T-helper 2 cell treated with Interferon-gamma antibody and Interleukin-4, amounts not matched to agents 100 ng/mL and 5 ng/mL, for 36 hours (primary cell): ENCODE results near the gene FAM131C. TPM values are rescaled to one million over a fixed set of nuclear protein-coding genes. Genes with fewer than 3 reads are reported as not detected.
"Not testable (repeated sequence)": the region's sequence is repeated elsewhere in the genome, so short reads cannot be mapped to it uniquely, and the experiment has no call there.

Experiments used
- intact Hi-C: fragments of 100-400 bp; cut with micrococcal nuclease; formaldehyde crosslinking; loops from one replicate; pipeline ENCODE4 v1.15.1; 2023
- total RNA-seq: library from RNA; stranded (reverse); gene quantifications from 2 replicates; pipeline ENCODE4 v1.2.3, GENCODE V29; 2022

FAM131C gene
- total RNA-seq, 1 donor from 2014 or later, result 0.45 TPM

- intact Hi-C loops, result no loop called here
Measured at GRCh38 chr1:16042096-16042495, 31.4 kb downstream of the FAM131C start.

DNA sequence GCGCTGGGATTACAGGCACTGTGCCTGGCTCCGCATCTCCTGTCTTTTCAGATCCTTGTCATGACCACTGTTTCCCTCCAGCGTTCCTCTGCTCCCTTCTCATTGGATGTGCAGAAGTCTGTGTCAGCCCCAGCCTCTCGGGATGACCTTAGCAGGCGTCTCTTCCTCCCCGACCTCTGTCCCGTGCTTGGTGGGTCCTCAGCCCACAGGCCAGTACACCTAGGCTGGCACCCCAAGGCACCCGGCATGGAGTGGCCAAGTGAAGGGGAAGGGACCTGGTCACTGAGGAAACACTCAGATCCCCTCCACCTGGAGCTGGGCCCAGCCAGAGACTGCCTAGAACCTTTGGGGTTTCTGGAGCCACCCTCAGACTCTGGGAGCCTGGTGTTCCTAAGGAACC is 32.3 kb downstream of the FAM131C start:
- intact Hi-C loops, result no loop called here

DNA sequence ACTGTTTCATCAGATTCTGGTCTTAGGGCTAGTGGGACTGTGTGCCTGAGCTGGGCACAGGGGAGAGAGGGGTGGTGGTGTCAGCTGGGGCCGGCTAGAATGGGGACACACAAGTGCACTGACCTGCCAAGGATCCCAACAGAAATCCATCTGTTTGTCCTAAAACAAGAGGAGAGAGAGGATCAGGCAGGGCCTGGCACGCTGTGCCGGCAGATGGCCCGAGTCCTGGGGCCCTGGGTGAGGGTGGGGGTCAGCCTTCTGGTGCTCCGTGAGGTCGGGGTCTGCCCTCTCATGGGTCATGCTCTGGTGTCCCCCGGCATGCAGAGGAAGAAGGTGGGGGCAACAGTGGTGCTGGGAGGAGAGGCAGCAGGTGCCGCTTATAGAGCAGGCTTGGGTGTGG is 33.6 kb downstream of the FAM131C start:
- intact Hi-C loops, result not testable (repeated sequence)

DNA sequence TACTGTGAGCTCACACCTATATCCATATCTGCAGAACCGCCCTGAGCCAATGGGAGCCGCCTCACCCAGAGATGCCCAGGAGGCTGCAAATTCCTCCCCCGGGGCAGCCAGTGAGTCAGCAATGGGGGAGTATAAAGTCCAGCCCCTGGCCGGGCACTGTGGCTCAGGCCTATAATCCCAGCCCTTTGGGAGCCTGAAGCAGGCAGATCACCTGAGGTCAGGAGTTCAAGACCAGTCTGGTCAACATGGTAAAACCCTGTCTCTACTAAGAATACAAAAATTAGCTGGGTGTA is 34.9 kb downstream of the FAM131C start:
- intact Hi-C loops, result no loop called here

GRCh38 chr1:16036461-16036860 is 37.0 kb downstream of the FAM131C start:
- intact Hi-C loops, result not testable (repeated sequence)

- intact Hi-C loops, result loop anchor here (2.0 kb wide), 1 partner anchor 24 kb away; no protein-coding TSS in a partner anchor
Measured at GRCh38 chr1:16033103-16033632, 40.3 kb downstream of the FAM131C start.

DNA sequence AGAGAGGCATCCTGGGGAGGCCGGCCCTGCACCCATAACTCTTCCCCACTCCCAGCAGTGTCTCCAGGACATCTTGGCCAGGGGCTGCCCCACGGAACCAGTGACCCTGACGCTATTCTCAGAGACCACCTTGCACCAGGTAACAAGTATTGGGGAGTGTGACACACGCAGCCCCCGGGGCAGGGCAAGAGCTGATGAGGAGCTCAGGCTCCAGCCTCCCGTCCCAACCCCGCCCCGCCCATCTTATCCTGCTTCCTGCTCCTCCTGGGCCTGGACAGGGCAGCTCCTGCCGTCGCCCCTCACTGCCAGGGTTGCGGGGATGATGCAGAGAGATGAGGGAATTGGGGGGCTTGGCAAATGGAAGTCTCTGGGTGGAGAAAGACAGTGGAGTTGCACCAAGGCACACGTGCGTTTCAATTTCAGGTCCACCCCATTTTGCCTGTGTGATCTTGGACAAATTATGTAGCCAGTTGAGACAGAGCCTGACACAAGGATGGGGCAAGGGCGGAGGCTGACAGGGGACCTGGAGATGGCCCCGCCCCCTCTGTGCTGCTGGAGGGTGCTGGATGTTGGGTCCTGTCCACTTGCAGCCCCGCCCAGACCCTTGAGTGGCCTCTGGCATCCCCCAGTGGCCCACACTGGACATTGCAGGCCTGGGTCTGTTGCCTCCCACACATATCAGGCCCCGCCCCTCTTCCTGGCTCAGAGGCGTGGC is 40.9 kb downstream of the FAM131C start:
- intact Hi-C loops, result loop anchor here (2.0 kb wide), 1 partner anchor 24 kb away; no protein-coding TSS in a partner anchor

DNA sequence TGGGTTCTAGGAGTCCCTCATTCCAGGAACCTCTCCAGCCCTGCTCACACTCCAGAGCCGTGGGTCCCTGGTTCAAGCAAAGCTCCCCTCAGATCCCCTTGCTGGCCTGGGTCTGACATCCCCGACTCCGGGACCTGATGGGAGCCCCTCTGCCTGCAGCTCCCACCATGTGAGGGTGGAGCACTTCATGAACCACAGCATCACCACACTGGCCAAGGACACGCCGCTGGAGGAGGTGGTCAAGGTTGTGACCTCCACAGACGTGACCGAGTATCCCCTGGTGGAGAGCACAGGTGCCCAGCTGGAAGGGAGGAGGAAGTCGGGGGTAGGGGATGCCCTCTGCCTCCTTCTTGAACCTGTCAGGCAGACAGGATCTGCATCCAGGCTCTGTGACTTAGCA is 41.9 kb downstream of the FAM131C start:
- intact Hi-C loops, result no loop called here

DNA sequence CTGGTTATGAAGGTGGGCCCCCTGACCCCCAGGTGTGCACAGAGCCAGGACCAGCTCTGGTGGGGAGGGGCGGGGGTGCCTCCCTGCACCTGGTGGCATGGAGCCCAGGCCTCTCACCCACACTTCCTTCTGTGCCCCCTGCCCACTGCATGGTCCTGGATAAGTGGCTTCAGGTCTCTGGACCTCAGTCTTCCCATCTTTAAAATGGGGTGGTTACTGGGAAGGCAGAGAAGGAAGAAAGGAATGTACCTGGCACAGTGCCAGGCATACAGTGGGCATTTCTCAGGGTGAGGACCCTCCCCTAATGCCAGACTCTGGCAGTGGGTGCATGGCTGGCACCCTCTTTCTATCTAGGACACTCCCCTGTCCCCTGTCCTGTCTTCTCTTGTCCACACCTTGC is 44.2 kb downstream of the FAM131C start:
- intact Hi-C loops, result no loop called here

GRCh38 chr1:16029003-16029268 is 44.5 kb downstream of the FAM131C start:
- intact Hi-C loops, result not testable (repeated sequence)

- intact Hi-C loops, result no loop called here
Measured at GRCh38 chr1:16028237-16029002, 45.0 kb downstream of the FAM131C start.

- intact Hi-C loops, result no loop called here
Measured at GRCh38 chr1:16026723-16027484, 46.5 kb downstream of the FAM131C start.

GRCh38 chr1:16026302-16026701 is 47.1 kb downstream of the FAM131C start:
- intact Hi-C loops, result not testable (repeated sequence)

DNA sequence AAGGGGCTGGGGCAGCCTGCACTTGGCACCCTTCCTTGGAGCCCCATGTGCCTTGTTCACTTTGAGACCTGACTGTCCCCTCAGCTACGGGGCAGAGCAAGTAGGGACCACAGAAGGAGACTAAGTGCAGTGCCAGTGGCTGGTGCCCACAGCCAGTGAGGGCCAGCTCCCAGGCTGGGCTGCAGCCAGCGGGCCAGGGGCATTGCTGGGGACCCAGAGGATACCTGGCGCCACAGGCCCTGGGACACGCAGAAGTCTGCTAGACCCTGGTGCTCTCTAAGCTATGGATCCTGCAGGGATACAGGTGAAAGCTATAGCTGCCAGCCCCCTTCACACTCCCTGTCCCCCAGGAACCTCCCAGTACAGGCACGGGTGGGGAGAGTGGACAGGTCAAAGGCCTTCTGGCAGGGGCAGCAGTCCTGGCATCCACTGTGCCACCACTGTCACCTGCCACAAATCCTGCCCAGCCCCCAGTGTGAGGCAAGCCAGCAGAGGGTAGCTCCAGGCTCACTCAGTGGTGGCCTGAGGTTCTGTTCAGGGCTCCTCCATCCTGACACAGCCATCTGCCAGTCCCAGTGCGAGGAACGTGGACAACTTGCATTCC is 50.3 kb downstream of the FAM131C start:
- intact Hi-C loops, result no loop called here

- intact Hi-C loops, result no loop called here
Measured at GRCh38 chr1:16022393-16022792, 51.1 kb downstream of the FAM131C start.

DNA sequence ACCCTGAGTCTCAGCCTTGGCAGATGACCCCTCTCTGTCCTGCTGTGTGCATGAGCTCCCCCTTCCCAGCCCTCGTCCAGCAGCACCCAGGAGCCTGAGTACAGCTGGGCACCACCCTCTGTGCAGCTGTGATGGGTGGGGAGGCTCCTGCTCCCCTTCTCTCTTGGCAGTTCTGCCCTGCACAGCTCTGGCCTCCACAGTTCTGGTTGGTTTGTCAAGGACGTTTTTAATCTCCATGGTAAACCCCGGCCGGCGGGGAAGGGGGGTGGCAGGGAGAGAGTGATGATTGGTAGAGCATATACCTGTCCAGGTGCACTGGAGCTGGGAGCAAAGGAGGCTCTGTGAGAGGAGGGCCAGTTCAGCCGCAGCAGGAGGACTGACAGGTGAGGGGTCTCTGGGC is 51.8 kb downstream of the FAM131C start, which contains the start of gene CLCNKA:
TSS of gene CLCNKA (plus strand) at position 356 of the 400 bp plus-strand sequence. CDS start 584 bp downstream, outside the sequence.
- intact Hi-C loops, result no loop called here

DNA sequence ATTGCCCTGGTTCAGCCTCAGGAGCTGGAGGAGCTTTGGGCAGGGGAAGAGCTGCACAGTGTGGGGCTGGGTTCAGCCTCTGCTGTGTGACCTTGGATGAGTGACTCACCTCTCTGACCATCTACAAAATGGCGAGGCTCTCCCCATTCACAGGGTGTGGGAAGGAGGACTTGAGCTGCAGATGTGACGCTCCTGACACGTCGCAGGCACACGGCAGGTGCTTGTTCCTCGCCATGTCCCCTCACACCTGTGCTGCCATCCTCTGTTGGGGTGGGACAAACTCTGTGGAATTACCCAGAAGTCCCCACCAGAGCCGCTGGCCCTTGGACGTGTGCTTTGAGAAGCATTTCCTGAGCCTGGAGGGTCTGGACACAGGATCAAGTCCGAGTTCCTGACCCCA is 52.6 kb downstream of the FAM131C start:
- intact Hi-C loops, result not testable (repeated sequence)

DNA sequence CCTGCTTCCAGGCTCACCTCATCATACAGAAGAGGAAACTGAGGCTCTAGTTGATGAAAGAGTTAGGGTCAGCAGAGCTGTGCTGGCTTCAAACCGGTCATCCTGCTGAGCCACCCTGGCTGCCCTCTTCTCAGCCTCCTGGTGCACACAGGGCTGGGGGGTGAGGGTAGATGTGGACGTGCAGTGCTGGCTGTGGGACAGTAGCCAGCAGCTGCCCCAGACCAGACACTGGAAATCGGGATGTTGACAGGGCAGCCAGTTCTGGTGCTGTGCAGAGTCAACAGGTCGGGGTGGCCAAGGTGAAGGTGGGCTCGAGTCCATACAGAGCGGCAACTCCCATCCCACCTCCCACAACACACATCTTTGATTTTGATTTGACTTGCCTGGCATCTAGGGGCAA is 53.1 kb downstream of the FAM131C start:
- intact Hi-C loops, result no loop called here

- intact Hi-C loops, result no loop called here
Measured at GRCh38 chr1:16019644-16020277, 53.7 kb downstream of the FAM131C start.

DNA sequence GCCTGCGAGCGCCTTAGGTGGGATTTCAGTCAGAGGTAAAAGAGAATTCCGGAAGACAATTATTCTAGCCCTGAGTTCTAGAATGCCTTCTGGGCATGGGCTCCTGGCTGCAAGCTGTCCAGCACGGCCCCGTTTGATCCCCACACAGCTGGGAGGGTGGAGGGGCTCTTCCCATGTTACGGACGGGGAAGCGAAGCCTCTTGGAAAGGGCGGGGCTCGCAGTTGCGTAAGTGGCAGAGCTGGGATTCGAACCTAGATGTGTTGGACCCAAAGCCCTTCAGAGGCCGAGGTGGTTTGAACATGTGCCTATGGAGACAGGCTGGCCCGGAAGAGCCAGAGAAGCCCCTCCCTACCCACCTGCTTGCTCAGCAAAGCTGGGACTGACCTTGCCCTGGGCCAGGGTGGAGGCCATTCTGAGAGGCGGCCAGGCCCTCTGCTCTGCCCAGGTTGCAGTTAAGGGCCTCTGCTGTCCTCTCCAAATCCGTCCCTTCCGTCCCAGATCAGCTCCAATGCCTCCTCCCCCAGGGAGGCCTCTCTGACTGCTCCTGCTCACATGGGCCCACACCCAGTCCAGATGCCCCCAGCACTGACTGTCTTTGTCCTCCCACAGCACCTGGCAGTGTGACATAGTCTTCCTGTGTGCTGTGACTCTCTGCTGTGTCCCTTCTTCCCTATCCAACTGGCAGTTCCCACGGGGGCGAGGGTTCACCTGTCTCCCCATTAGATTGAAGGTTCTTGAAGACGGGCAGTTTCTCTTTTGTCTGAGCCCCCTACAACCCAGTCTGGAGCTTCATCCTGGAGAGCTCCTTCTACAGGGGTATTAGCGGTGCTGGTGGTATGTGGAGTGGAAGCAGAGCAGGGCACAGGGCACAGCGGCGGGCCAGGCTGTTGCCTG is 54.5 kb downstream of the FAM131C start:
- intact Hi-C loops, result no loop called here
